Adrenal gland (tissue), 5 donors: Measurements from ENCODE around the gene RNF186.

Experiments used
- POLR2A ChIP-seq, 2 donors: fragments of 450-650 bp; IDR thresholded peaks; one replicate each; pipeline ENCODE4 v1.6.1; 2017; ENCODE audit warnings: antibody characterized with exemption in 2 of 2, mild to moderate bottlenecking in 2 of 2, moderate library complexity in 1 of 2
- TF ChIP-seq, protein P1 (sequence below), 6 experiments: fragments of 450-650 bp in 4 of 6; fragments of 200-600 bp in 2 of 6; sonication (generic) in 1 of 6; IDR thresholded peaks; 1 replicate in 5 of 6; 2 replicates in 1 of 6; pipeline versions ENCODE4 v1.5.1 to v1.8.0; 2016 to 2021; ENCODE audit warnings: antibody characterized with exemption in 6 of 6, mild to moderate bottlenecking in 2 of 6, moderate library complexity in 1 of 6
- donor health status: DM: no; HTN: no; CAD: no.

DNA sequence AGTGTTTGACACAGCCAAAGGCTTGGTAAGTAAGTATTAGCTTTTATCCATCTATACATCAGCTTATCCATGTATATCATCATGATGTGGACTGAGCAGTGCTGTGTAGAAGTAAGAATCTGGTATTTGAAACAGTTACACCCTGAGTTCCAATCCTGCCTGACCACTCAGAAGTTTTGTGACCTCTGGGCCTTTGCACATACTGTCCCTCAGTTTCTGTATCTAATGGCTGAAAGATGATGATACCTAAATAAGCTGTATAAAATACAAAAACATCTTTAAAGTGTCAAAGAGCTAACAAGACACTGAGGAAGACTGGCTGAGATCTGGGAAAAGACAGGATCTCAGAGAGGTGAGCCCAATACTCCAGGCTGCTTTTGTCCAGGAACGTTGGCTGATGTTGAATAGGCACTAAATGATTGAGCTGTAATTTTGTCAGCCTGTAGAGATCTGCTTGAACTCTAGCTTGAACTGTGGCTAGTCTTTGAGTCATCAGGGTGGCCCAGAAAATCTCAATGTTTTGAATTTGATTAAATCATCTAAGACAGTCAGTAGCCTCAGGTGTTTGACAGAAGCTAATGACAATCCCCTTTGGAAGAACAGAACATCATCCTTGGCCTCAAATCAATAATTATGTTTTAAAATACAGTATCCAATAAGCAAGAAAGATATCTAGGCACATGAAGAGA is 46.9 kb upstream of the RNF186 start:
- TF ChIP-seq, protein P1, sequence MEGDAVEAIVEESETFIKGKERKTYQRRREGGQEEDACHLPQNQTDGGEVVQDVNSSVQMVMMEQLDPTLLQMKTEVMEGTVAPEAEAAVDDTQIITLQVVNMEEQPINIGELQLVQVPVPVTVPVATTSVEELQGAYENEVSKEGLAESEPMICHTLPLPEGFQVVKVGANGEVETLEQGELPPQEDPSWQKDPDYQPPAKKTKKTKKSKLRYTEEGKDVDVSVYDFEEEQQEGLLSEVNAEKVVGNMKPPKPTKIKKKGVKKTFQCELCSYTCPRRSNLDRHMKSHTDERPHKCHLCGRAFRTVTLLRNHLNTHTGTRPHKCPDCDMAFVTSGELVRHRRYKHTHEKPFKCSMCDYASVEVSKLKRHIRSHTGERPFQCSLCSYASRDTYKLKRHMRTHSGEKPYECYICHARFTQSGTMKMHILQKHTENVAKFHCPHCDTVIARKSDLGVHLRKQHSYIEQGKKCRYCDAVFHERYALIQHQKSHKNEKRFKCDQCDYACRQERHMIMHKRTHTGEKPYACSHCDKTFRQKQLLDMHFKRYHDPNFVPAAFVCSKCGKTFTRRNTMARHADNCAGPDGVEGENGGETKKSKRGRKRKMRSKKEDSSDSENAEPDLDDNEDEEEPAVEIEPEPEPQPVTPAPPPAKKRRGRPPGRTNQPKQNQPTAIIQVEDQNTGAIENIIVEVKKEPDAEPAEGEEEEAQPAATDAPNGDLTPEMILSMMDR (IDR thresholded peaks at IDR 0.05) = no peak
- TF ChIP-seq POLR2A (IDR thresholded peaks at IDR 0.05) = no peak
